ENCODE data around the gene GALNTL6.

GALNTL6 gene

DNA sequence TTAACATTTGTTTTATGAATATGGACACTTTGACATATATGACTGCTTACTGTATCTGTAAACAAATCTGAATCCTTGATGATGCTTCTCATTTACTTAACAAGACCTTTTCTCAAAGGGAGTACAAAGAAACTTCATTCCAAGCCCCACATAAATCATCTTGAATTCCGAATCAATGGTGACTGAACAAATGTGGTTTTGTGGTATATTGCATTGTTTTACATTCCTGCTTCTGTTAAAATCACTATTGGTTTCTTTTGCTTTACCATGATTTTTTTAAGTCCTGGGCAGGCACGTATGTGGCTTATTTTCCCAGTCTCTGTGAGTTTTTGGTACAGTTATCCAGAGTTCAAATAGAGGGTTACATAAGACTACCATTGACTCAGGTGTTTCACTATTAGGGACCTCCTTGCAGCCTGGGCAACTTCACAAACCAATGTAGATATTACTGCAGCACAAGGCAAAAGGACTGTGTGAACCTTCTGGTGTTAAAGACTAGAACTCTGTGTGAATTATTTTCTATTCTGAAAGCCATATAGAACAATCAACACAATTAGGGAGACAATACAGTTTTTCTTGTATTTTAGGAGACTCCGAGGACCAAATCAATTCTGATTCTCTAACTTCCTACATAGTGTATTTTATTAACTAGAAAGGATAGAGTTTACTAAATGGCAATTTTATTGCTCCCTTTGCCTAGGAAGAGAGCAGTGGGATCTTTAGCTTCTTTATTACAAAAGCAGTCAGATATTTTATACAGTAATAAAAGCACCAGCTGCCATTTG, 196.4 kb downstream of the GALNTL6 start:
- no peak for DNase-seq

GRCh38 chr4:172011196-172011595, 198.0 kb downstream of the GALNTL6 start:
- DNase-seq, result no peak

DNA sequence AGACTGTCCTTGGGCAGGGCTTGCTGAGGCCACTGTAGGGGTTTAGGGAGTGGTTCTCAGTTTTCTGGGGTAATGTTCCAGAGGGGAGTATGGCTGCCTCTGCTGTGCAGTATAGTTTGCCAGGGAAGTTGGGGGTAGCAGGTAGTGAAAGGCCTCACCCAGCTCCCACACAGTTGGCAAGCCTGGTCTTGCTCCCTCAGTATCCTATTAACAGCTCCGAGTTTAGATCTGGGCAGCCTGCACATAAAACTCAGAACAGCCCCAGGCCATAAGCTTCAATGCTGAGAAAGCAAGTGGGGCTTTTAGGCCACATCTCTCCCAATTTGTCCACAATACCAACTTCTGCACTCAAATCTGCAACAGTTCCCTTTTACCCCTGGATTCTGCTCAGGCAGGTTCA, 205.2 kb downstream of the GALNTL6 start:
- DNase-seq, result no peak

DNA sequence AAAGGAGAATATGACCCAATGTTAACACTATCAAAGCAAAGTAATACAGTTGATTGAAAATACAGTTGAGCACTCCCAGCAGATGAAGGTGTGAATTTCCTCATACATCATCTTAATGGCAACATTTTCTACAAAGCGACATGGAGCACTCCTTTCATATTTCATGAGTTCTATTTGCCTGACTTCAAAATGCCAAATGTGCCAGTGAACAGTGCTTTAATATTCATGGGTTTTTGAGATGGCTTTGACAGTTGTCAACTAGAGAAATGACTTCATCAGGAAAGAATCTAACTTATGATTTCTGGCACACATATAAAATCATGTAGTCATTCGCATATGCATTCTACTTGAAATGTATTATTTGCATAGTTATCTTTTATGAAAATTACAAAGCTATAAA, 222.4 kb downstream of the GALNTL6 start:
- no peak for DNase-seq

GRCh38 chr4:172040766-172041165, 227.6 kb downstream of the GALNTL6 start:
- no peak for DNase-seq

DNA sequence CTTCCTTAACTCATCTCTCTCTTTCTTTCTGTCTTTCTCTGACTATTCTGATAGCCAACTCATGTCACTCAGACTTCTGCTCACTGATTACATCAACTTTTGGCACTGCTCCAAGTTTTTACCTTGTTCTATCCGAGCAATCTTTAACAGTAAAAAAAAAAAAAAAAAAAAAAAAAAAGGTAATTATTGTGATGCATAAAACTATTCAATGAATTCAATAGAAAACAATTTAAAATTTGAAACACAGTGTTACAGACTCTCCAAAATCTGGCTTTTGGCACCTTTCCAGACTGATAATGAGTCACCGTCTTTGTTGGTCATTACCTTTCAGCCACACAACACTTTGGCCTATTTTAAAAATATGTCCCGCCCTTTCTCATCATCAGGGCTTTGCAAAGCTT, 229.5 kb downstream of the GALNTL6 start:
- DNase-seq, result no peak

DNA sequence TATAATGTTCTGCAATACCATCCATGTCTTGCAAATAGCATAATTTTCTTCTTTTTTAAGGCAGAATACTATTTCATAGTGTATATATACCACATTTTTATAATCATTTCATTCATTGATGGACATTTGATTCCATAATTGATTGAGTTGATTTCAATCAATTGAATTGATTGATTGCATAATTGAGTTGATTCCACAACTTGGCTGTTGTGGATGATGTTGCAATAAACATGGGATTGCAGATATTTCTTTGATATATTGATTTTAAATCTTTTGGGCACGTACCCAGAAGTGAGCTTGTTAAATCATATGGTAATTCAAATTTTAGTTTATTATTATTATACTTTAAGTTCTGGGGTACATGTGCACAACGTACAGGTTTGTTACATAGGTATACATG, 232.8 kb downstream of the GALNTL6 start:
- no peak for DNase-seq

GRCh38 chr4:172048666-172049065, 235.5 kb downstream of the GALNTL6 start:
- DNase-seq, result no peak

DNA sequence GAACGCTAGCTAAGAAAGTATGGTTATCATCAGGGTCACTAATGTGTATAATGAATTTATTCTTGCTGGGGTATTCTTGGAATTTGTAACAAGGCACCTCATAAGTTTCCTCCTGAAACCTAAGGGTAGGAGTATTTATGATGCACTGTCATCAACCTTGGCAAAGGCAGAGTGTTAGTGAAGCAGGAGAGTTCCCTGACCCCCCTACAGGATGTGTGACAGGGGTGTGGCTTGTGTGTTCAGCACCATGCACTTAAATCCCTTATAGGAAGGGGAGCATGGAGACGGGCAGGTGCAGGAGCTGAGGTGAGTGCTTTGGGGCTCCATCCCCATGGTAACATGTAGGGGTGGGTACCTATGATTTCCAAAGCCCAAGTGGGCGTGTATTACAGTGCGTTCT, 237.7 kb downstream of the GALNTL6 start:
- DNase-seq, result no peak

GRCh38 chr4:172055046-172055445, 241.8 kb downstream of the GALNTL6 start:
- no peak for DNase-seq

GRCh38 chr4:172055498-172055897, 242.3 kb downstream of the GALNTL6 start:
- DNase-seq, result no peak

DNA sequence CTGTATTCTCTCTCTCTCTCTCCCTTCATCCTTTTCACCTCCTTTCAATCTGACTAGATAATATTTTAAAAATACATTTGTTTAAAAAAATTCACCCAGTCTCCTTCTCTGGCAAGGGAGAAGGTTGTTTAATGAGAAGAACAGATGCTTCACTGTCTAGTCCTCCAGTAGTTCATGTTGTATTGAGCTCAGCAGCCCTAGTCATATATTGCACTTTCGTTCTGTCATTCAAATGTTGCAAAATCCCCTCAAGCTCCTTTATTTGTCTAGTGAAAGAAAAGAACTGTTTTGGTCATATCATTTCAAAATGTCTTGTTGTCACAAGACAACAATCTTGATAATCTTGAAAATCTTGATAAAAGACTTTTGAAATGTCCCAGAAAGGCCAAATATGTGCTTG, 248.0 kb downstream of the GALNTL6 start:
- DNase-seq, result no peak

DNA sequence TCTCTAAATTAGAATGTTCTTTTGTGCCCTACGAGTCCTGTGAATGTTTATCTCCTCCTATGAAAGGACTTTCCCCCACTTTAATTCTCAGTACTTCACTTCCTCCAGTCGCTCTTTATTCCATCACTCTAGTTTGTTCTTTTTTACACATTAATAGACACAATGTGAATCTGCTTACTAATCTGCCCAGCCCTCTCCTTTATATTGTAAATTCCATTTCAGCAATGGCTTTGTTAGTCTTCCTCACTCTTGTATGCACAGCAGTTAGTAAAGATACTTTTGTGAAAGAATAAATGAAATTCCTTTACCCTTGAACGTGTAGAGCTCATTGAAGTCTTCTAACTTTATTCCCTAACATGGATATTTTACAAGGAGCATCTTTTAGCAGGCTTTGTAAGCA, 255.3 kb downstream of the GALNTL6 start:
- DNase-seq, result no peak

DNA sequence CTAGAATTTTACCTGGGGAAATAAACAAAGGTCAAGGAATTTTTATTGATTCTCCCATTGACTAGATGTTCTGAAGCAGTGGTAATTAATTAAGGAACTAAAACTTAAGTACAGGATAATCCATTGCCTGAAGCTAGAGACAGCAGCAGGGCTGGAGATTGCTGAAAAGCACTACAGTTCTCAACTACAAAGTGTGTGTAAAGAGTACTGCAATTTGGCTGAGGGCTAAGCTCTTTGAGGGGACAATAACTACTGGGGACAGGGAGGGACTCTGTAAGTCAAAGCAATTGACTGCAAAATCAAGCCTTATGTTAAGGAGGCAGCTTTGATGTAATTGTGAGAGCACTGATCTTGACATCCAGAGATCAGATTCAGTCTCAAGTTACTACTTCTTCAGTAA, 260.4 kb downstream of the GALNTL6 start:
- DNase-seq, result no peak

DNA sequence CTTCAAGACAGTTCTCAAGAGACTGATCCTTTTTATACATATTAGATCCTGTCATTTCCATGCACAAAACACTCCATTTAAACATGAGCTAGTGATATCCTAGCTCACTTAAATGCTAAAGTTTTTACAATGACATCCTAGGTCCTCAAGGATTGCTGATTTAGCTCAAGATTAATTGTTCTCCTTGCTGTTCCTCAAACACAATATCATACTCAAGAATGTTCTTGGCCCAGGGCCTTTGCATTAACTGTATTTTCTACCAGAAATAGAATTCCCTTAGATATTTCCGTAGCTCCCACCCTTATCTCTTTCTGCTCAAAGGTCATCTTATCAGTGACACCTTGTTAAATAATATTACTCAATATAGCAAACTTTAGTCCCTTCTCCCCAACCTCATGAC, 270.1 kb downstream of the GALNTL6 start:
- no peak for DNase-seq

- DNase-seq, result no peak
Measured at GRCh38 chr4:172088556-172088955, 275.4 kb downstream of the GALNTL6 start.

- DNase-seq, result no peak
Measured at GRCh38 chr4:172095161-172095560, 282.0 kb downstream of the GALNTL6 start.

GRCh38 chr4:172096786-172097185, 283.6 kb downstream of the GALNTL6 start:
- no peak for DNase-seq

GRCh38 chr4:172099376-172099775, 286.2 kb downstream of the GALNTL6 start:
- DNase-seq, result no peak

GRCh38 chr4:172103456-172103855, 290.3 kb downstream of the GALNTL6 start:
- DNase-seq, result no peak

- DNase-seq, result no peak
Measured at GRCh38 chr4:172104539-172104938, 291.3 kb downstream of the GALNTL6 start.

- DNase-seq, result no peak
Measured at GRCh38 chr4:172105918-172106317, 292.7 kb downstream of the GALNTL6 start.

GRCh38 chr4:172109466-172109865, 296.3 kb downstream of the GALNTL6 start:
- no peak for DNase-seq

- no peak for DNase-seq
Measured at GRCh38 chr4:172124656-172125308, 311.6 kb downstream of the GALNTL6 start.

DNA sequence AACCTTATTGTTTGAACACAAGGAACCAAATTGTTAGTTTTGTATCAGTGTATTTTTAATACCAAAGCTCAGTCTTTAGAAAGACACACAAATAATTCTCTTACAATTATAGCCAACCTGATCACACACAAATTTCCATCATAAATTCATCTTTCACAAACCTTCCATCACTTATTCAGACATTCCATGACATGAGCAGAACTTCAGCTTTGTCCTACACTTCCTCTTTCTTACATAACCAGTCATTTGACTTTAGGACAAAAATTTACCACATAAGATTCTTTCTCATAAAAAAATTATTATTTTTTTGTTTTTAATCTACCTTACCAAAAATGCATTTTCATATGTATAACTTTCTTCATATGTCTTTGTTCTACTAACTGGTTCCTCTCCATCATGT, 312.2 kb downstream of the GALNTL6 start:
- no peak for DNase-seq
